ENCODE results near the gene PSMD13. TPM values are rescaled to one million over a fixed set of nuclear protein-coding genes. Genes with fewer than 3 reads are reported as not detected.

PSMD13 gene
- total RNA-seq, 1 donor from 2014 or later = 150 TPM

- DNase-seq (ENCODE audit: low read depth) = no peak
- H3K36me3 ChIP-seq (ENCODE audit: control insufficient read depth, insufficient read depth, low read length) = no peaks in the 10 kb centered on the region
- no peaks in the 10 kb centered on the region for H3K27me3 ChIP-seq (ENCODE audit: control insufficient read depth, insufficient read depth, low read length)
- TF ChIP-seq CTCF (IDR thresholded peaks at IDR 0.05; ENCODE audit: insufficient read depth, low read length, poor library complexity, severe bottlenecking) = no peak
- no peak overlapping the region for H3K4me3 ChIP-seq (ENCODE audit: low read depth, low read length)
Measured at GRCh38 chr11:200224-201003, 36.4 kb upstream of the PSMD13 start.

GRCh38 chr11:201966-202365 is 34.8 kb upstream of the PSMD13 start:
- TF ChIP-seq CTCF (IDR thresholded peaks at IDR 0.05; ENCODE audit: insufficient read depth, low read length, poor library complexity, severe bottlenecking) = no peak
- no peak for DNase-seq (ENCODE audit: low read depth)
- Histone ChIP-seq H3K36me3 (ENCODE audit: control insufficient read depth, insufficient read depth, low read length) (no peaks in the 10 kb centered on the region), H3K4me3 (ENCODE audit: low read depth, low read length) (no peak overlapping the region), H3K27me3 (ENCODE audit: control insufficient read depth, insufficient read depth, low read length) (no peaks in the 10 kb centered on the region)

GRCh38 chr11:202490-202889 is 34.3 kb upstream of the PSMD13 start:
- H3K4me3 ChIP-seq (ENCODE audit: low read depth, low read length) = no peak overlapping the region
- H3K27me3 ChIP-seq (ENCODE audit: control insufficient read depth, insufficient read depth, low read length) = no peaks in the 10 kb centered on the region

GRCh38 chr11:203056-203944 is 33.5 kb upstream of the PSMD13 start:
- DNase-seq (ENCODE audit: low read depth) = no peak
- TF ChIP-seq CTCF (IDR thresholded peaks at IDR 0.05; ENCODE audit: insufficient read depth, low read length, poor library complexity, severe bottlenecking) = no peak
- no peak overlapping the region for H3K4me3 ChIP-seq (ENCODE audit: low read depth, low read length)
- no peaks in the 10 kb centered on the region for H3K36me3 ChIP-seq (ENCODE audit: control insufficient read depth, insufficient read depth, low read length)
- no peaks in the 10 kb centered on the region for H3K27me3 ChIP-seq (ENCODE audit: control insufficient read depth, insufficient read depth, low read length)

More at GRCh38 chr11:202490-202889, 34.3 kb upstream of the PSMD13 start:
- no peak for TF ChIP-seq CTCF (IDR thresholded peaks at IDR 0.05; ENCODE audit: insufficient read depth, low read length, poor library complexity, severe bottlenecking)
- DNase-seq (ENCODE audit: low read depth) = no peak
- no peaks in the 10 kb centered on the region for H3K36me3 ChIP-seq (ENCODE audit: control insufficient read depth, insufficient read depth, low read length)

GRCh38 chr11:203945-204586 is 32.7 kb upstream of the PSMD13 start:
- Histone ChIP-seq H3K27me3 (ENCODE audit: control insufficient read depth, insufficient read depth, low read length) (no peaks in the 10 kb centered on the region), H3K36me3 (ENCODE audit: control insufficient read depth, insufficient read depth, low read length) (no peaks in the 10 kb centered on the region), H3K4me3 (ENCODE audit: low read depth, low read length) (no peak overlapping the region)
- no peak for TF ChIP-seq CTCF (IDR thresholded peaks at IDR 0.05; ENCODE audit: insufficient read depth, low read length, poor library complexity, severe bottlenecking)
- DNase-seq (ENCODE audit: low read depth) = no peak

Data from kidney epithelial cell (primary cell).